HepG2 (cell line): ENCODE measurements around the gene UBE3B. TPM values are rescaled to one million over a fixed set of nuclear protein-coding genes. Genes with fewer than 3 reads are reported as not detected.

Source experiments
- ATAC-seq: fragments of 200-7000 bp; cut with Tn5 transposase; 3 replicates; pipeline ENCODE4 v1.9.1; 2020; ENCODE audit warnings: mild to moderate bottlenecking, moderate library complexity
- BruUV-seq: library from RNA; stranded (reverse); fragments of 400-500 nt; replicated peaks from 2 replicates; lab custom pipeline; 2021; lab: Mats Ljungman, UMichigan
- CTCF ChIA-PET: fragments of 300-600 bp; formaldehyde crosslinking; extraction: SDS; loops from one replicate; lab custom pipeline; 2021; ENCODE audit warnings: low total read pairs, inconsistent platforms, low intra/inter-chr PET ratio; lab: Yijun Ruan, JAX
- POLR2A ChIA-PET: fragments of 350-600 bp; sonication (Branson Sonifier 250); formaldehyde crosslinking; loops from one replicate; lab custom pipeline; 2020; ENCODE audit warnings: antibody characterized with exemption, inconsistent platforms; lab: Yijun Ruan, JAX
- DNase-seq: peaks from one replicate; pipeline ENCODE4 v3.0.0-alpha.2; 2015; ENCODE audit warnings: low spot score
- FAIRE-seq: peaks from 3 replicates; lab custom pipeline; 2011; peaks lifted over from hg19 to GRCh38; lab: Jason Lieb, UNC
- H2AFZ ChIP-seq: one replicate; pipeline ENCODE4 v1.6.1; 2011; ENCODE audit warnings: low read length, inconsistent platforms
- H3K27ac ChIP-seq: fragments of 300-600 bp; 3 replicates; pipeline ENCODE4 v1.8.0; 2011; ENCODE audit warnings: mixed run types, mild to moderate bottlenecking, mixed read lengths, low read length, inconsistent platforms; ENCODE audit not compliant: insufficient read depth; ENCODE audit errors: extremely low read length
- H3K27me3 ChIP-seq, 2 experiments: fragments of 200-600 bp in 1 of 2; 2 replicates in 1 of 2; 3 replicates in 1 of 2; pipeline versions ENCODE4 v1.6.0 to v1.8.0; 2011; ENCODE audit warnings: low read length in 2 of 2, mild to moderate bottlenecking in 2 of 2, moderate library complexity in 2 of 2, inconsistent platforms in 1 of 2; ENCODE audit not compliant: insufficient read depth in 2 of 2, control insufficient read depth in 1 of 2
- H3K36me3 ChIP-seq, 2 experiments: fragments of 200-600 bp in 1 of 2; replicated peaks in 1 of 2; 2 replicates in 1 of 2; 3 replicates in 1 of 2; pipeline versions ENCODE4 v1.5.1 to v1.8.0; 2011; ENCODE audit warnings: low read length in 2 of 2, inconsistent platforms in 1 of 2; ENCODE audit not compliant: insufficient read depth in 2 of 2, control insufficient read depth in 1 of 2
- H3K4me1 ChIP-seq: 2 replicates; pipeline ENCODE4 v1.5.1; 2012; ENCODE audit warnings: low read length, inconsistent platforms; ENCODE audit not compliant: insufficient read depth
- H3K4me2 ChIP-seq: 2 replicates; pipeline ENCODE4 v1.6.0; 2011; ENCODE audit warnings: low read depth, low read length, inconsistent platforms
- H3K4me3 ChIP-seq, 3 experiments: fragments of 200-600 bp in 1 of 3; sonication (generic), shearing (Covaris generic) in 1 of 3; replicated peaks in 1 of 3; 2 replicates each; pipeline ENCODE4 v1.5.1; 2011 to 2016; ENCODE audit warnings: low read length in 3 of 3, inconsistent platforms in 2 of 3, low read depth in 2 of 3, mild to moderate bottlenecking in 2 of 3, control low read depth in 1 of 3, mixed read lengths in 1 of 3; ENCODE audit not compliant: insufficient read depth in 1 of 3
- H3K79me2 ChIP-seq: one replicate; pipeline ENCODE4 v1.6.1; 2011; ENCODE audit warnings: low read length, inconsistent platforms; ENCODE audit not compliant: insufficient read depth
- H3K9ac ChIP-seq: 2 replicates; pipeline ENCODE4 v1.6.0; 2011; ENCODE audit warnings: mild to moderate bottlenecking, low read depth, low read length, inconsistent platforms; ENCODE audit not compliant: insufficient read depth
- H3K9me3 ChIP-seq: 2 replicates; pipeline ENCODE4 v1.5.1; 2012; ENCODE audit warnings: mild to moderate bottlenecking, low read length
- H4K20me1 ChIP-seq: 2 replicates; pipeline ENCODE4 v1.6.0; 2011; ENCODE audit warnings: inconsistent platforms, mild to moderate bottlenecking, low read length, moderate library complexity; ENCODE audit not compliant: insufficient read depth
- CBFB ChIP-seq: sonication (generic); formaldehyde crosslinking; IDR thresholded peaks from 2 replicates; pipeline ENCODE4 v1.4.0; 2020; ENCODE audit warnings: missing genetic modification reagents
- HIVEP1 ChIP-seq: sonication (generic); formaldehyde crosslinking; IDR thresholded peaks from 2 replicates; pipeline ENCODE4 v1.4.0; 2020; ENCODE audit warnings: mild to moderate bottlenecking, missing genetic modification reagents
- JDP2 ChIP-seq: sonication (generic); formaldehyde crosslinking; IDR thresholded peaks from 2 replicates; pipeline ENCODE4 v1.8.1; 2022; ENCODE audit warnings: missing genetic modification reagents, borderline replicate concordance
- KLF12 ChIP-seq: sonication (generic); formaldehyde crosslinking; IDR thresholded peaks from 2 replicates; pipeline ENCODE4 v1.4.0; 2020; ENCODE audit warnings: missing genetic modification reagents, borderline replicate concordance
- NFE2L1 ChIP-seq: sonication (generic); formaldehyde crosslinking; IDR thresholded peaks from 2 replicates; pipeline ENCODE4 v1.4.0; 2020; ENCODE audit warnings: missing genetic modification reagents, mild to moderate bottlenecking, borderline replicate concordance
- NFKBIZ ChIP-seq: IDR thresholded peaks from 2 replicates; pipeline ENCODE4 v1.6.1; 2018; ENCODE audit warnings: missing genetic modification reagents, missing compliant biosample characterization
- REPIN1 ChIP-seq: sonication (generic); formaldehyde crosslinking; IDR thresholded peaks from 2 replicates; pipeline ENCODE4 v1.8.0; 2022; ENCODE audit warnings: missing genetic modification reagents, low read depth, mild to moderate bottlenecking, borderline replicate concordance
- RFX3 ChIP-seq: IDR thresholded peaks from 2 replicates; pipeline ENCODE4 v1.6.1; 2016; ENCODE audit warnings: missing biosample characterization, missing genetic modification reagents
- TBP ChIP-seq: sonication (generic); formaldehyde crosslinking; IDR thresholded peaks from 2 replicates; pipeline ENCODE4 v1.5.0; 2020; ENCODE audit warnings: missing genetic modification reagents
- ZNF24 ChIP-seq: fragments of 450-650 bp; IDR thresholded peaks from 2 replicates; pipeline ENCODE4 v1.6.1; 2017; ENCODE audit warnings: antibody characterized with exemption, mild to moderate bottlenecking
- ZNF30 ChIP-seq: sonication (generic); formaldehyde crosslinking; IDR thresholded peaks from 2 replicates; pipeline ENCODE4 v1.5.0; 2020; ENCODE audit warnings: mild to moderate bottlenecking, missing genetic modification reagents
- ZNF496 ChIP-seq: sonication (generic); formaldehyde crosslinking; IDR thresholded peaks from 2 replicates; pipeline ENCODE4 v1.8.1; 2023; ENCODE audit warnings: mild to moderate bottlenecking, moderate library complexity, missing genetic modification reagents; ENCODE audit not compliant: insufficient replicate concordance
- ZNF589 ChIP-seq: sonication (generic); formaldehyde crosslinking; conservative IDR thresholded peaks from 2 replicates; pipeline ENCODE4 v1.8.0; 2022; ENCODE audit warnings: mild to moderate bottlenecking, moderate library complexity, missing genetic modification reagents
- ZNF746 ChIP-seq: sonication (generic); formaldehyde crosslinking; IDR thresholded peaks from 2 replicates; pipeline ENCODE4 v1.8.0; 2022; ENCODE audit warnings: mild to moderate bottlenecking, missing genetic modification reagents
- WGBS: methylation state at CpG from one replicate; pipeline ENCODE4 v1.1.6; 2017; ENCODE audit warnings: low lambda C conversion rate; 5-methylcytosine and 5-hydroxymethylcytosine counted together
- in situ Hi-C: cut with HindIII; loops from 2 replicates; pipeline ENCODE4 v1.10.0; 2017; ENCODE audit warnings: low pct_unique_long_range_greater_than_20kb; ENCODE audit not compliant: extremely low pct_ligation_motif_present
- intact Hi-C: fragments of 100-400 bp; cut with micrococcal nuclease; formaldehyde crosslinking; loops from one replicate; pipeline ENCODE4 v1.10.0; 2022; ENCODE audit not compliant: unreplicated experiment
- polyA plus RNA-seq, 8 experiments: library from polyadenylated mRNA; depleted of rRNA in 3 of 8; stranded (reverse) in 7 of 8; unstranded in 1 of 8; fragments of >200 nt; fragmentation: Illumina TruSeq in 4 of 8; extraction: Trizol in 4 of 8; gene quantifications; 2 replicates each; pipeline versions ENCODE4 v1.2.1 to v1.2.3, GENCODE V29; 2011 to 2016; ENCODE audit warnings: low read depth in 4 of 8, missing spikeins in 1 of 8, mixed read lengths in 1 of 8; ENCODE audit not compliant: insufficient read depth in 1 of 8
- total RNA-seq, 5 experiments: library from RNA; depleted of rRNA; stranded (reverse); fragments of >200 nt; fragmentation: Illumina TruSeq; extraction: Trizol; gene quantifications; 2 replicates each; pipeline ENCODE4 v1.2.3, GENCODE V29; 2016; ENCODE audit warnings: low read depth in 1 of 5
- TF ChIP-seq, protein P1 (sequence below): IDR thresholded peaks from 2 replicates; pipeline ENCODE4 v1.6.1; 2018; ENCODE audit warnings: missing genetic modification reagents, mild to moderate bottlenecking, missing compliant biosample characterization
- TF ChIP-seq, protein P2 (sequence below): sonication (generic); formaldehyde crosslinking; IDR thresholded peaks from 2 replicates; pipeline ENCODE4 v1.5.0; 2020; ENCODE audit warnings: missing genetic modification reagents, mild to moderate bottlenecking, borderline replicate concordance
- TF ChIP-seq, protein P3 (sequence below): sonication (generic); formaldehyde crosslinking; IDR thresholded peaks from 2 replicates; pipeline ENCODE4 v1.4.0; 2020; ENCODE audit warnings: mild to moderate bottlenecking, missing genetic modification reagents

Gene UBE3B
- total and polyA plus RNA-seq, 2 of the 13 experiments (the other 11 are each of a cell fraction or from before 2014, with no cell fraction given), result 22.7 to 25.3 TPM

DNA sequence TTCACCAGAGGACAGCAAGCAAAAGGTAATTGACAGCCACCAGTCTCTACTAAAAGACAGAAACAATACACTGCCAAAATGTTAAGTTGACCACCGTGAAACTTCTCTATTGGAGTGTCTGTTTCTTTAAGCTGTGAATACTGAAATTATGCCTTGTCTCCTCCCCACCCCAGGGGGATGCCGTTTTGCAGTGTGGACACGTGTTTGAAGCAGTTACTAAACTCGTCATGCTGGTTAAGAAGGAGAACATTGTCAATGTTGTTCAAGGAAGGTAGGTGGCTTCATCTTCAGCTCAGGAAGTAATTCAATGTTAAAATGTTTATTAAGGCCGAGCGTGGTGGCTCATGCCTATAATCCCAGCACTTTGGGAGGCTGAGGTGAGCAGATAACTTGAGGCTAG is 33.2 kb upstream of the UBE3B start:
- ATAC-seq (no peak), DNase-seq (no peak), FAIRE-seq (no peak)
- H3K27me3 ChIP-seq, result no peaks in the 10 kb centered on the region
- peaks cover 2 to 8% of the 10 kb centered on the region in 2 experiments; a peak in 3 of 5 replicates for H3K36me3 ChIP-seq
- POLR2A ChIA-PET, result no interaction called here
- CTCF ChIA-PET, result no interaction called here
- no peaks in the 10 kb centered on the region for H3K9me3 ChIP-seq
- no peak overlapping the region for H2AFZ ChIP-seq
- no TSS peak for BruUV-seq
- H3K4me2 ChIP-seq, result no peak overlapping the region
- WGBS, result 86% methylated on average over 6 of the region's 6 CpGs
- intact Hi-C loops (no loop called here), in situ Hi-C loops (no loop called here)
- TF ChIP-seq REPIN1 (CRISPR knock-in tag), result no peak
- no peak for TF ChIP-seq KLF12 (CRISPR knock-in tag)
- TF ChIP-seq ZNF30 (CRISPR knock-in tag), result no peak
- no peak for TF ChIP-seq NFE2L1 (CRISPR knock-in tag)
- TF ChIP-seq ZNF496 (CRISPR knock-in tag), result no peak
- no peak for TF ChIP-seq JDP2 (CRISPR knock-in tag)
- TF ChIP-seq NFKBIZ, result no peak
- no peak for TF ChIP-seq CBFB (CRISPR knock-in tag)
- TF ChIP-seq, protein P1, sequence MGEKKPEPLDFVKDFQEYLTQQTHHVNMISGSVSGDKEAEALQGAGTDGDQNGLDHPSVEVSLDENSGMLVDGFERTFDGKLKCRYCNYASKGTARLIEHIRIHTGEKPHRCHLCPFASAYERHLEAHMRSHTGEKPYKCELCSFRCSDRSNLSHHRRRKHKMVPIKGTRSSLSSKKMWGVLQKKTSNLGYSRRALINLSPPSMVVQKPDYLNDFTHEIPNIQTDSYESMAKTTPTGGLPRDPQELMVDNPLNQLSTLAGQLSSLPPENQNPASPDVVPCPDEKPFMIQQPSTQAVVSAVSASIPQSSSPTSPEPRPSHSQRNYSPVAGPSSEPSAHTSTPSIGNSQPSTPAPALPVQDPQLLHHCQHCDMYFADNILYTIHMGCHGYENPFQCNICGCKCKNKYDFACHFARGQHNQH (CRISPR knock-in tag), result no peak
- TF ChIP-seq HIVEP1 (CRISPR knock-in tag), result no peak
- TF ChIP-seq, protein P2, sequence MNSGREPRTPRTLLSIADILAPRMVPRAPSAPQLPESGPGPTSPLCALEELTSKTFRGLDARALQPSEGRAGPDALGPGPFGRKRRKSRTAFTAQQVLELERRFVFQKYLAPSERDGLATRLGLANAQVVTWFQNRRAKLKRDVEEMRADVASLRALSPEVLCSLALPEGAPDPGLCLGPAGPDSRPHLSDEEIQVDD (CRISPR knock-in tag), result no peak
- TF ChIP-seq ZNF24, result no peak
- no peak for TF ChIP-seq ZNF589 (CRISPR knock-in tag)
- TF ChIP-seq TBP, result no peak
- no peak for TF ChIP-seq RFX3 (CRISPR knock-in tag)
- no peak for TF ChIP-seq ZNF746 (CRISPR knock-in tag)
- TF ChIP-seq, protein P3, sequence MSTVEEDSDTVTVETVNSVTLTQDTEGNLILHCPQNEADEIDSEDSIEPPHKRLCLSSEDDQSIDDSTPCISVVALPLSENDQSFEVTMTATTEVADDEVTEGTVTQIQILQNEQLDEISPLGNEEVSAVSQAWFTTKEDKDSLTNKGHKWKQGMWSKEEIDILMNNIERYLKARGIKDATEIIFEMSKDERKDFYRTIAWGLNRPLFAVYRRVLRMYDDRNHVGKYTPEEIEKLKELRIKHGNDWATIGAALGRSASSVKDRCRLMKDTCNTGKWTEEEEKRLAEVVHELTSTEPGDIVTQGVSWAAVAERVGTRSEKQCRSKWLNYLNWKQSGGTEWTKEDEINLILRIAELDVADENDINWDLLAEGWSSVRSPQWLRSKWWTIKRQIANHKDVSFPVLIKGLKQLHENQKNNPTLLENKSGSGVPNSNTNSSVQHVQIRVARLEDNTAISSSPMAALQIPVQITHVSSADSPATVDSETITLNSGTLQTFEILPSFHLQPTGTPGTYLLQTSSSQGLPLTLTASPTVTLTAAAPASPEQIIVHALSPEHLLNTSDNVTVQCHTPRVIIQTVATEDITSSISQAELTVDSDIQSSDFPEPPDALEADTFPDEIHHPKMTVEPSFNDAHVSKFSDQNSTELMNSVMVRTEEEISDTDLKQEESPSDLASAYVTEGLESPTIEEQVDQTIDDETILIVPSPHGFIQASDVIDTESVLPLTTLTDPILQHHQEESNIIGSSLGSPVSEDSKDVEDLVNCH (CRISPR knock-in tag), result no peak
- H4K20me1 ChIP-seq, result no peaks in the 10 kb centered on the region
- H3K4me1 ChIP-seq, result peaks cover 13% of the 10 kb centered on the region
- H3K9ac ChIP-seq, result no peak overlapping the region
- H3K79me2 ChIP-seq, result no peaks in the 10 kb centered on the region
- no peak overlapping the region for H3K27ac ChIP-seq
- H3K4me3 ChIP-seq, result no peak overlapping the region
